Ascending aorta (tissue), 2 donors: ENCODE results near the gene FRMD4A. TPM values are rescaled to one million over a fixed set of nuclear protein-coding genes. Genes with fewer than 3 reads are reported as not detected.

Experiments
- DNase-seq, 2 donors: peaks; one replicate each; pipeline ENCODE4 v3.0.0-alpha.2; 2019; ENCODE audit warnings: low spot score in 2 of 2
- H3K27ac ChIP-seq, 2 donors: fragments of 200-600 bp; sonication (generic); one replicate each; pipeline ENCODE4 v1.5.1; 2016 to 2017; ENCODE audit warnings: mild to moderate bottlenecking in 1 of 2
- H3K27me3 ChIP-seq: fragments of 200-600 bp; sonication (generic); one replicate; pipeline ENCODE4 v1.5.1; 2017
- H3K36me3 ChIP-seq, 2 donors: fragments of 200-600 bp; sonication (generic); one replicate each; pipeline ENCODE4 v1.5.1; 2016
- H3K4me1 ChIP-seq, 2 donors: fragments of 200-600 bp; sonication (generic); one replicate each; pipeline ENCODE4 v1.5.1; 2016 to 2017; ENCODE audit warnings: mild to moderate bottlenecking in 1 of 2
- H3K4me3 ChIP-seq, 2 donors: fragments of 200-600 bp; sonication (generic); one replicate each; pipeline ENCODE4 v1.5.1; 2016 to 2017; ENCODE audit warnings: mild to moderate bottlenecking in 1 of 2
- H3K9me3 ChIP-seq, 2 donors: fragments of 200-600 bp; sonication (generic); one replicate each; pipeline ENCODE4 v1.5.1; 2016
- intact Hi-C: fragments of 100-400 bp; cut with DNase I; formaldehyde crosslinking; loops from one replicate; pipeline ENCODE4 v1.15.1; 2023
- total RNA-seq: library from RNA; depleted of rRNA; stranded (reverse); fragments of >200 nt; gene quantifications from one replicate; pipeline ENCODE4 v1.1.0, GENCODE V29; 2016
- TF ChIP-seq, protein P1 (sequence below), 3 experiments: fragments of 200-600 bp in 2 of 3; fragments of 450-650 bp in 1 of 3; sonication (generic) in 2 of 3; IDR thresholded peaks; one replicate each; pipeline ENCODE4 v1.5.1; 2016 to 2019; ENCODE audit warnings: antibody characterized with exemption in 3 of 3, mild to moderate bottlenecking in 1 of 3, moderate library complexity in 1 of 3

The FRMD4A gene
- total RNA-seq, 1 donor from 2014 or later: 108 TPM

DNA sequence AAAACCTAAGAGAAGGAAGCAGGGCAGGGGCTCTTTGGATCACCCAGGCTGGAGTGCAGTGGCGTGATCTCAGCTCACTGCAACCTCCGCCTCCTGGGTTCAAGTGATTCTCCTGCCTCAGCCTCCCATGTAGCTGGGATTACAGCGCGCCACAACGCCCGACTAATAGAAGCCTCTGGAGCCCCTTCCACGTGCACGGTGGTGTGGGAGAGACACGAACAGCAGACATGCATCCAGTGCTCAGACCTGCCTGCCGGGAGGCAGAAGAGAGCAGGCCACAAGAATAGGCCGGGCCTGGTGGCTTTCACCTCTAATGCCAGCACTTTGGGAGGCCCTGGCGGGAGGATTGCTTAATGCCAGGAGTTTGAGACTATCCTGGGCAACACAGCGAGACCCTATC is 647.7 kb downstream of the FRMD4A start:
- Histone ChIP-seq H3K27me3 (no peaks in the 10 kb centered on the region), H3K4me1 (peaks cover 0 to 37% of the 10 kb centered on the region in 2 donors), H3K9me3 (no peaks in the 10 kb centered on the region), H3K27ac (no peak overlapping the region), H3K4me3 (no peak overlapping the region), H3K36me3 (no peaks in the 10 kb centered on the region)
- no peak for DNase-seq
- TF ChIP-seq, protein P1, sequence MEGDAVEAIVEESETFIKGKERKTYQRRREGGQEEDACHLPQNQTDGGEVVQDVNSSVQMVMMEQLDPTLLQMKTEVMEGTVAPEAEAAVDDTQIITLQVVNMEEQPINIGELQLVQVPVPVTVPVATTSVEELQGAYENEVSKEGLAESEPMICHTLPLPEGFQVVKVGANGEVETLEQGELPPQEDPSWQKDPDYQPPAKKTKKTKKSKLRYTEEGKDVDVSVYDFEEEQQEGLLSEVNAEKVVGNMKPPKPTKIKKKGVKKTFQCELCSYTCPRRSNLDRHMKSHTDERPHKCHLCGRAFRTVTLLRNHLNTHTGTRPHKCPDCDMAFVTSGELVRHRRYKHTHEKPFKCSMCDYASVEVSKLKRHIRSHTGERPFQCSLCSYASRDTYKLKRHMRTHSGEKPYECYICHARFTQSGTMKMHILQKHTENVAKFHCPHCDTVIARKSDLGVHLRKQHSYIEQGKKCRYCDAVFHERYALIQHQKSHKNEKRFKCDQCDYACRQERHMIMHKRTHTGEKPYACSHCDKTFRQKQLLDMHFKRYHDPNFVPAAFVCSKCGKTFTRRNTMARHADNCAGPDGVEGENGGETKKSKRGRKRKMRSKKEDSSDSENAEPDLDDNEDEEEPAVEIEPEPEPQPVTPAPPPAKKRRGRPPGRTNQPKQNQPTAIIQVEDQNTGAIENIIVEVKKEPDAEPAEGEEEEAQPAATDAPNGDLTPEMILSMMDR (IDR thresholded peaks at IDR 0.05): no peak
- intact Hi-C loops: no loop called here

DNA sequence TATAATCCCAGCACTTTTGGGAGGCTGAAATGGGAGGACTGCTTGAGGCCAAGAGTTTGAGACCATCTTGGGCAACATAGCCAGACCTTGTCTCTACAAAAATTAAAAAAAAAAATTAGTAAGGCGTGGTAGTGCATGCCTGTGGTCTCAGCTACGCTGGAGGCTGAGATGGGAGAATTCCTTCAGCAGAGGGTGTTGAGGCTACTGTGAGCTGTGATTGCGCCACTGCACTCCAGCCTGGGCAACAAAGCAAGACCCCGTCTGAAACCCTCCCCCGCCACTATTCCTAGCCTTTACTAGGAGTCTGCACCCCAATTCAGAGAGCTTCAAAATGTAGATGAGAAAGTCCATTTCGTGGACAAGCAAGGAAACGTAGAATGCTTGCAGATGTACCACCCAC is 648.8 kb downstream of the FRMD4A start:
- no peak for DNase-seq
- H3K4me3 ChIP-seq: no peak overlapping the region
- H3K27ac ChIP-seq: no peak overlapping the region
- TF ChIP-seq, protein P1 (IDR thresholded peaks at IDR 0.05): no peak
- no peaks in the 10 kb centered on the region for H3K36me3 ChIP-seq
- H3K9me3 ChIP-seq: no peaks in the 10 kb centered on the region
- intact Hi-C loops: no loop called here
- H3K27me3 ChIP-seq: no peaks in the 10 kb centered on the region
- peaks cover 0 to 35% of the 10 kb centered on the region in 2 donors for H3K4me1 ChIP-seq

DNA sequence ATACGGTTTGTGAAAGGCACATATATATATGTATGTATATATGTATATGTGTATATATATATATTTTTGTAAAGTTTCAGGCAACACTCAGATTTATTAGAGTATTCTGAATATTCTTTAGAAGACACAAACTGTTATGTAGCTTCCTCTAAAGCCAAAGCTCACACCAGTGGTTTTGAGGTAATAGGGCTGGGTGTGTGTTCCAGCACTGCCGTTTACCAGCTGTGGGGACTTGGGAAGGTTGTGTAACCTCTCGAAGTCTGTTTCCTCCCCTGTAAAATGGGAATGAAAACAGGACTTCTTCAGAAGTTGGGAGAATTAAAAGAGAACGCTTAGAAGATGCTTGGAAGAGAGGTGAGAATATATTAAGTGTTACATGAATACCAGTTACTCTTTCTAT is 649.2 kb downstream of the FRMD4A start:
- H3K9me3 ChIP-seq: no peaks in the 10 kb centered on the region
- H3K27me3 ChIP-seq: no peaks in the 10 kb centered on the region
- TF ChIP-seq, protein P1 (IDR thresholded peaks at IDR 0.05): no peak
- H3K36me3 ChIP-seq: no peaks in the 10 kb centered on the region
- peaks cover 0 to 32% of the 10 kb centered on the region in 2 donors for H3K4me1 ChIP-seq
- DNase-seq: no peak
- intact Hi-C loops: no loop called here
- no peak overlapping the region for H3K27ac ChIP-seq
- H3K4me3 ChIP-seq: no peak overlapping the region

DNA sequence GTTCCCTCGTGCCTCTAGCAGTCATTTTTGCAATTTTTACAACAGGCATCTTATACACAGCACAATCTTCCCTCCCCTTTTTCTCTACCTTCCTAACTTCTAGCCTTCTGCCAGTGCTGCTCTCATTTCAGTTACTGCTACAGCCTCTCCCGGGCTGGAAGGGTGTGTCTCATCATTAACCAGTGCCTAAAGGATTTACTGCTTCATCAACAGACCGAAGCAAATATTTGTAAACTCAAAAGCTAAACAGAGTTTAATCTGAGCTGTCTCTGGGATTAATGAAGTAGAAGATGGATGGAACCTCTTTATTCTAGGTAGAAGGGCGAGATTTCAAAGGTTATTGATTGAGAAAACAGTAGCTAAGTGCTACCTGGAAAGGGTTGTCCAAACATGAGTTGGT is 649.6 kb downstream of the FRMD4A start:
- TF ChIP-seq, protein P1 (IDR thresholded peaks at IDR 0.05): no peak
- no peak overlapping the region for H3K4me3 ChIP-seq
- no peak for DNase-seq
- no peak overlapping the region for H3K27ac ChIP-seq
- H3K4me1 ChIP-seq: peaks cover 0 to 29% of the 10 kb centered on the region in 2 donors
- intact Hi-C loops: no loop called here
- H3K9me3 ChIP-seq: no peaks in the 10 kb centered on the region
- no peaks in the 10 kb centered on the region for H3K27me3 ChIP-seq
- no peaks in the 10 kb centered on the region for H3K36me3 ChIP-seq

DNA sequence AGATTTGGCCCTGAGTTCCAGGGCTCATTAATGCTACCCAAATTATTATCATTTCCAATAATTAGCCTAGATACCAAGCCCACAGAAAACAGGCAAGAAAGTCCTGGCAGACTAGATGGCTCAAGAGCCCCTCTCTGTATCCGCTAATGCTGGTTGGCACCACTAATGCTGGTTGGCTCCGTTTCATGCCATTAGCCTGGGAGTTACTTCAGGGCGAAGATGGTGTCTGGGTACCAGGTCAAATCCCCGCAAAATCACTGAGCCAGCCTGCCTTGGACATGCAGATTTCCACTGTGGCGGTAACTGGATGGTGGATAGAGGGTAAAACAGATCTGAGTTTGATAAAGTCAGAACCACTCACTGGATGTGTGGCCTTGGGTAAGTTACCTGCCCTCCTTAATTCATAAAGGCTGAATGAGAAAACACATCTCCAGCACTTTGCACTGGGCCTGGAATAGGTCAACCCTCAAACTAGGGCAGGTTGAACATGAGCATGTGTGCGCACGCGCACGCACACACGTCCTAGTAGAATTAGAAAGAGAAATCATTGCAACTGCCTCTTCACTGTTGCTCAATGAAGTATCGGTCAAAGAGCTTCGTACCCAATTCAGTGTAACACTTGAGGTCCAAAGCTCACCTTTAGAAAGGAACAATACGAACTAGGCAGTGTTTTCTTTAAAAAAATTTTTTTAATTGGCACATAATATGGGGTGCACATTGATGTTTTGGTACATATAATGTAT is 652.5 kb downstream of the FRMD4A start:
- peaks cover 0 to under 1% of the 10 kb centered on the region in 2 donors for H3K4me1 ChIP-seq
- no peak overlapping the region for H3K4me3 ChIP-seq
- no peaks in the 10 kb centered on the region for H3K27me3 ChIP-seq
- TF ChIP-seq, protein P1 (IDR thresholded peaks at IDR 0.05): no peak
- peaks cover 0 to 8% of the 10 kb centered on the region in 2 donors for H3K36me3 ChIP-seq
- no peak for DNase-seq
- no peaks in the 10 kb centered on the region for H3K9me3 ChIP-seq
- intact Hi-C loops: no loop called here
- no peak overlapping the region for H3K27ac ChIP-seq
